HEK293 (cell line): ENCODE data around the gene MZB1.
"Not testable (repeated sequence)": the region's sequence is repeated elsewhere in the genome, so short reads cannot be mapped to it uniquely, and the experiment has no call there.

Experiments
- CTCF ChIA-PET: fragments of 350-600 bp; formaldehyde crosslinking; extraction: SDS; loops from one replicate; lab custom pipeline; 2021; ENCODE audit warnings: antibody characterized with exemption; lab: Yijun Ruan, JAX
- POLR2A ChIA-PET: fragments of 300-600 bp; formaldehyde crosslinking; extraction: SDS; loops from one replicate; lab custom pipeline; 2020; ENCODE audit warnings: antibody characterized with exemption, inconsistent platforms; lab: Yijun Ruan, JAX
- H3K27ac ChIP-seq: fragments of 200-500 bp; sonication (Bioruptor generic); 2 replicates; pipeline ENCODE4 v1.5.1; 2014; ENCODE audit warnings: low read depth, low read length, control low read depth, inconsistent platforms; ENCODE audit errors: extremely low read depth
- H3K36me3 ChIP-seq, 2 experiments: fragments of 200-500 bp in 1 of 2; sonication (Bioruptor generic) in 1 of 2; 1 replicate in 1 of 2; 2 replicates in 1 of 2; pipeline ENCODE4 v1.5.1; 2014 to 2017; ENCODE audit warnings: inconsistent platforms in 2 of 2, low read length in 2 of 2; ENCODE audit not compliant: control insufficient read depth in 2 of 2, insufficient read depth in 1 of 2
- H3K4me1 ChIP-seq: fragments of 200-500 bp; sonication (Bioruptor generic); 2 replicates; pipeline ENCODE4 v1.5.1; 2014; ENCODE audit warnings: mild to moderate bottlenecking, low read length, inconsistent platforms; ENCODE audit not compliant: control insufficient read depth, insufficient read depth
- H3K4me3 ChIP-seq: 2 replicates; pipeline ENCODE4 v1.5.1; 2011; ENCODE audit warnings: low read depth, mild to moderate bottlenecking, control low read depth, low read length, moderate library complexity
- H3K9me3 ChIP-seq: fragments of 200-500 bp; sonication (Bioruptor generic); 2 replicates; pipeline ENCODE4 v1.5.1; 2014; ENCODE audit warnings: low read depth, low read length, inconsistent platforms; ENCODE audit not compliant: control insufficient read depth, insufficient read depth
- ZBTB1 ChIP-seq: fragments of 450-650 bp; formaldehyde crosslinking; IDR thresholded peaks from 2 replicates; pipeline ENCODE4 v1.5.1; 2016; ENCODE audit warnings: missing biosample characterization, missing genetic modification characterization
- ZBTB44 ChIP-seq: fragments of 450-650 bp; IDR thresholded peaks from 2 replicates; pipeline ENCODE4 v1.5.1; 2018; ENCODE audit warnings: missing biosample characterization, mild to moderate bottlenecking, missing genetic modification characterization
- ZEB2 ChIP-seq: fragments of 450-650 bp; formaldehyde crosslinking; IDR thresholded peaks from 2 replicates; pipeline ENCODE4 v1.5.1; 2016; ENCODE audit warnings: missing biosample characterization, missing genetic modification characterization
- ZFP3 ChIP-seq: fragments of 450-650 bp; formaldehyde crosslinking; IDR thresholded peaks from 2 replicates; pipeline ENCODE4 v1.5.1; 2016; ENCODE audit warnings: low read depth, missing biosample characterization, missing genetic modification characterization
- ZFP69B ChIP-seq: fragments of 450-650 bp; formaldehyde crosslinking; IDR thresholded peaks from 2 replicates; pipeline ENCODE4 v1.5.1; 2016; ENCODE audit warnings: missing biosample characterization, missing genetic modification characterization
- ZNF146 ChIP-seq: fragments of 450-650 bp; formaldehyde crosslinking; IDR thresholded peaks from 2 replicates; pipeline ENCODE4 v1.5.1; 2016; ENCODE audit warnings: missing biosample characterization, missing genetic modification characterization
- ZNF19 ChIP-seq: fragments of 450-650 bp; formaldehyde crosslinking; IDR thresholded peaks from 2 replicates; pipeline ENCODE4; 2016; ENCODE audit warnings: missing biosample characterization, missing genetic modification characterization, low read depth
- ZNF335 ChIP-seq: fragments of 450-650 bp; formaldehyde crosslinking; conservative IDR thresholded peaks from 2 replicates; pipeline ENCODE4 v1.5.1; 2016; ENCODE audit warnings: missing biosample characterization, missing genetic modification characterization
- ZNF449 ChIP-seq: fragments of 450-650 bp; formaldehyde crosslinking; IDR thresholded peaks from 2 replicates; pipeline ENCODE4 v1.5.1; 2017; ENCODE audit warnings: missing biosample characterization, mild to moderate bottlenecking, missing genetic modification characterization, moderate library complexity
- ZNF560 ChIP-seq: fragments of 450-650 bp; formaldehyde crosslinking; IDR thresholded peaks from 2 replicates; pipeline ENCODE4 v1.5.1; 2017; ENCODE audit warnings: missing biosample characterization, missing genetic modification characterization, borderline replicate concordance
- ZNF571 ChIP-seq: fragments of 450-650 bp; formaldehyde crosslinking; IDR thresholded peaks from 2 replicates; pipeline ENCODE4 v1.5.0; 2017; ENCODE audit warnings: missing biosample characterization, missing genetic modification characterization
- ZNF837 ChIP-seq: fragments of 450-650 bp; formaldehyde crosslinking; IDR thresholded peaks from 2 replicates; pipeline ENCODE4 v1.5.1; 2016; ENCODE audit warnings: missing biosample characterization, missing genetic modification characterization
- TF ChIP-seq, protein P1 (sequence below): fragments of 450-650 bp; formaldehyde crosslinking; IDR thresholded peaks from 2 replicates; pipeline ENCODE4 v1.5.1; 2016; ENCODE audit warnings: missing biosample characterization, missing genetic modification characterization, low read depth

Gene MZB1

DNA sequence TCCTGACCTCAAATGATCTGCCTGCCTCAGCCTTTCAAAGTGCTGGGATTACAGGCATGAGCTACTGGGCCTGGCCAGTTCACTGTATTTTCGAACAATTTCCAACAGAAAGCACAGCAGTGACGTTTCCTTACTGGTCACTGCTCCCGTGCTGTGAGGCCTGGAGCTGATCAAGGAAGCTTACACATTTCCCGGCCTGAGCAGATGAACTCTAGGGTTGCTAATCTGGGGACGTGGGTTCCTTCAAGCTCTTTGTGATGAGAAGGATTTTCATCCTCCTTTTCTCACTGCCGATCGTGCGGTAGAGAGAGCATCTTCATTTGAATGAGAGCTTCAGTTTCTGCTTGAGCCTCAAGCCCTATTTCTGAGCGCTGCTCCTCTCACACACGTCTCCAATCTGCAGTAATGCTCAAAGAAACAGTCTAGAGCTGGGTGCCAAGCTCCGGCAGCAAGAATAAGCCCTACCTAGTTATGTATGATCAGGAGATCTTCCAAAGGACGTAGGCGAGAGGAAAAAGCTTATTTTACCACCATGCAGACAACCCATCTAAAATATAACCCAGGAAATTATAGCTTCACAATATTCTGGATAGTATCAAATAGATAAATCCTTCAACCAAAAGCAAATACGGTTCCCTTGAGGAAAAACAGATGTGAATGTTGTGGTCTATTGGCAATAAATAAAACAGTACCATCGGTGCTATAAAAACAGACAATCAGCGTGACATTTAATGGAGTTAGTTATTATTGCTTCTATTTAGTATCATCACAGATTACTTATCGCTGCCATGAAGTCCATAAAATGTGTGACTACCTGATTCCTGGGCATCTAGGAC, 21.5 kb upstream of the MZB1 start:
- ChIA-PET CTCF (interaction anchor here (0.6 to 3.1 kb wide), 6 partner anchors 8 to 160 kb away, joined by 3 to 19 read pairs (median 5); partner anchors contain the start of gene SPATA24), POLR2A (no interaction called here)
- Histone ChIP-seq H3K4me3 (no peak overlapping the region), H3K27ac (no peak overlapping the region), H3K9me3 (no peaks in the 10 kb centered on the region), H3K36me3 (peaks cover 0 to 36% of the 10 kb centered on the region in 2 experiments), H3K4me1 (no peaks in the 10 kb centered on the region)
- TF ChIP-seq ZNF449 (tag by site-specific recombination) (no peak), ZFP69B (tag by site-specific recombination) (no peak), ZNF571 (no peak), ZNF19 (no peak), ZNF146 (tag by site-specific recombination) (no peak), ZFP3 (tag by site-specific recombination) (no peak), ZBTB44 (no peak), ZNF560 (tag by site-specific recombination) (no peak), ZNF837 (no peak), ZEB2 (no peak), ZBTB1 (tag by site-specific recombination) (no peak)
- TF ChIP-seq, protein P1, sequence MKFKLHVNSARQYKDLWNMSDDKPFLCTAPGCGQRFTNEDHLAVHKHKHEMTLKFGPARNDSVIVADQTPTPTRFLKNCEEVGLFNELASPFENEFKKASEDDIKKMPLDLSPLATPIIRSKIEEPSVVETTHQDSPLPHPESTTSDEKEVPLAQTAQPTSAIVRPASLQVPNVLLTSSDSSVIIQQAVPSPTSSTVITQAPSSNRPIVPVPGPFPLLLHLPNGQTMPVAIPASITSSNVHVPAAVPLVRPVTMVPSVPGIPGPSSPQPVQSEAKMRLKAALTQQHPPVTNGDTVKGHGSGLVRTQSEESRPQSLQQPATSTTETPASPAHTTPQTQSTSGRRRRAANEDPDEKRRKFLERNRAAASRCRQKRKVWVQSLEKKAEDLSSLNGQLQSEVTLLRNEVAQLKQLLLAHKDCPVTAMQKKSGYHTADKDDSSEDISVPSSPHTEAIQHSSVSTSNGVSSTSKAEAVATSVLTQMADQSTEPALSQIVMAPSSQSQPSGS = no peak

GRCh38 chr5:139410121-139410992, 20.6 kb upstream of the MZB1 start:
- Histone ChIP-seq H3K4me3 (no peak overlapping the region), H3K9me3 (no peaks in the 10 kb centered on the region), H3K36me3 (peaks cover 0 to 31% of the 10 kb centered on the region in 2 experiments), H3K4me1 (no peaks in the 10 kb centered on the region), H3K27ac (no peak overlapping the region)
- ChIA-PET POLR2A (interaction anchor here (0.5 kb wide), 1 partner anchor 1330 kb away, joined by 3 read pairs; no protein-coding TSS in a partner anchor), CTCF (interaction anchor here (1.0 to 3.1 kb wide), 4 partner anchors 10 to 103 kb away, joined by 3 to 19 read pairs (median 10); no protein-coding TSS in a partner anchor)
- TF ChIP-seq, protein P1 = 0 out of 2 replicates have a peak, but pooled peaks have one; percentile 38
- TF ChIP-seq ZNF335 (tag by site-specific recombination) = no peak

DNA sequence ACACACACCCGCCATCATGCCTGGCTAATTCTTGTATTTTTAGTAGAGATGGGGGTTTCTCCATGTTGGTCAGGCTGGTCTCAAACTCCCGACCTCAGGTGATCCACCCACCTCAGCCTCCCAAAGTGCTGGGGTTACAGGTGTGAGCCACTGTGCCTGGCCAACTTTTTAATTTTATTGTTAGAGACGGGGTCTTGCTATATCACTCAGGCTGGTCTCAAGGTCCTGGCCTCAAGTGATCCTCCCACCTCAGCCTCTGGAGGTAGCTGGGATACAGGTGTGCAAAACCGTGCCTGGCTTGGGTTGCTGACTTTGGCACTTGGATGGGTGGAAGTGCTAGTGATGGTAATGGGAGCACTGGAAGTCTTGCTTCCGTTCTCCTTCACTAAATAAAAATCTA, 19.4 kb upstream of the MZB1 start:
- POLR2A ChIA-PET = not testable (repeated sequence)

More for the DNA sequence above, 19.4 kb upstream of the MZB1 start:
- not testable (repeated sequence) for H3K27ac ChIP-seq, H3K9me3 ChIP-seq, H3K4me1 ChIP-seq, H3K4me3 ChIP-seq
- CTCF ChIA-PET = interaction anchor here (1.4 to 1.5 kb wide), 2 partner anchors 13 to 21 kb away, joined by 4 to 6 read pairs; no protein-coding TSS in a partner anchor
- peaks cover 0 to 21% of the 10 kb centered on the region in 2 experiments for H3K36me3 ChIP-seq
